HG03439 (cell line): ENCODE results near the gene FUT4.

ENCODE experiments used
- ATAC-seq: cut with Tn5 transposase; IDR thresholded peaks from one replicate; pipeline ENCODE4 v1.9.1; 2021; ENCODE audit warnings: mild to moderate bottlenecking, moderate library complexity; ENCODE audit not compliant: unreplicated experiment

FUT4 gene

GRCh38 chr11:94597896-94598295 lies 54.2 kb downstream of the FUT4 start:
- no peak for ATAC-seq
